H9 (cell line): ENCODE measurements around the gene LCE1C. TPM values are rescaled to one million over a fixed set of nuclear protein-coding genes. Genes with fewer than 3 reads are reported as not detected.

ENCODE experiments used
- DNase-seq: peaks from one replicate; pipeline ENCODE4 v3.0.0-alpha.2; 2017
- H2AFZ ChIP-seq: one replicate; pipeline ENCODE4 v1.6.1; 2013; ENCODE audit warnings: mild to moderate bottlenecking, low read length, control low read depth, moderate library complexity
- H2AK5ac ChIP-seq: 2 replicates; pipeline ENCODE4 v1.6.1; 2013; ENCODE audit warnings: low read length, control low read depth, mixed read lengths; ENCODE audit not compliant: insufficient read length
- H2BK120ac ChIP-seq: one replicate; pipeline ENCODE4 v1.6.1; 2013; ENCODE audit warnings: low read depth, mild to moderate bottlenecking, low read length, control low read depth, inconsistent platforms; ENCODE audit not compliant: poor library complexity, severe bottlenecking
- H2BK12ac ChIP-seq: 2 replicates; pipeline ENCODE4 v1.6.1; 2013; ENCODE audit warnings: low read length, control low read depth, mixed read lengths, low read depth; ENCODE audit not compliant: insufficient read length
- H2BK15ac ChIP-seq: 2 replicates; pipeline ENCODE4 v1.6.1; 2013; ENCODE audit warnings: low read depth, low read length, control low read depth
- H2BK20ac ChIP-seq: one replicate; pipeline ENCODE4 v1.6.1; 2013; ENCODE audit warnings: low read depth, mild to moderate bottlenecking, low read length, control low read depth, inconsistent platforms; ENCODE audit not compliant: poor library complexity, severe bottlenecking
- H2BK5ac ChIP-seq: 2 replicates; pipeline ENCODE4 v1.6.1; 2013; ENCODE audit warnings: low read length, control low read depth, mixed read lengths; ENCODE audit not compliant: insufficient read length
- H3K14ac ChIP-seq: 2 replicates; pipeline ENCODE4 v1.6.1; 2013; ENCODE audit warnings: low read length, control low read depth; ENCODE audit not compliant: insufficient read depth
- H3K18ac ChIP-seq: 2 replicates; pipeline ENCODE4 v1.6.1; 2013; ENCODE audit warnings: low read depth, mild to moderate bottlenecking, mixed read lengths, low read length, control low read depth; ENCODE audit not compliant: insufficient read length
- H3K23ac ChIP-seq: 2 replicates; pipeline ENCODE4 v1.6.1; 2013; ENCODE audit warnings: low read length, control low read depth, mixed read lengths, low read depth; ENCODE audit not compliant: insufficient read length
- H3K23me2 ChIP-seq: 2 replicates; pipeline ENCODE4 v1.6.1; 2013; ENCODE audit warnings: low read depth, mild to moderate bottlenecking, mixed read lengths, low read length, control low read depth; ENCODE audit not compliant: insufficient read length, poor library complexity, severe bottlenecking
- H3K27ac ChIP-seq: 2 replicates; pipeline ENCODE4 v1.5.1; 2013; ENCODE audit warnings: low read length, control low read depth, mixed read lengths, low read depth; ENCODE audit not compliant: insufficient read length
- H3K27me3 ChIP-seq: 2 replicates; pipeline ENCODE4 v1.6.1; 2013; ENCODE audit warnings: low read length, control low read depth, inconsistent platforms; ENCODE audit not compliant: insufficient read depth
- H3K4ac ChIP-seq: 2 replicates; pipeline ENCODE4 v1.6.1; 2013; ENCODE audit warnings: low read depth, mild to moderate bottlenecking, control low read depth, inconsistent platforms, low read length, moderate library complexity
- H3K4me1 ChIP-seq: 2 replicates; pipeline ENCODE4 v1.6.1; 2013; ENCODE audit warnings: low read length, control low read depth, inconsistent platforms; ENCODE audit not compliant: insufficient read depth
- H3K4me2 ChIP-seq: 2 replicates; pipeline ENCODE4 v1.6.1; 2013; ENCODE audit warnings: low read length, control low read depth, mixed read lengths; ENCODE audit not compliant: insufficient read length, insufficient read depth
- H3K56ac ChIP-seq: 2 replicates; pipeline ENCODE4 v1.6.1; 2013; ENCODE audit warnings: low read depth, mild to moderate bottlenecking, mixed read lengths, low read length, control low read depth; ENCODE audit not compliant: insufficient read length
- H3K79me1 ChIP-seq: 2 replicates; pipeline ENCODE4 v1.6.1; 2013; ENCODE audit warnings: low read depth, mild to moderate bottlenecking, moderate library complexity, low read length, control low read depth, inconsistent platforms; ENCODE audit not compliant: insufficient read depth, poor library complexity, severe bottlenecking
- H3K79me2 ChIP-seq: 2 replicates; pipeline ENCODE4 v1.6.1; 2013; ENCODE audit warnings: low read length, control low read depth, inconsistent platforms; ENCODE audit not compliant: insufficient read depth
- H3K9ac ChIP-seq: 2 replicates; pipeline ENCODE4 v1.6.1; 2013; ENCODE audit warnings: low read length, control low read depth, mixed read lengths; ENCODE audit not compliant: insufficient read length; ENCODE audit errors: extremely low read depth
- H3K9me3 ChIP-seq: one replicate; pipeline ENCODE4 v1.6.1; 2013; ENCODE audit warnings: low read depth, low read length, inconsistent platforms; ENCODE audit not compliant: control insufficient read depth
- H3T11ph ChIP-seq: one replicate; pipeline ENCODE4 v1.6.1; 2013; ENCODE audit warnings: mild to moderate bottlenecking, low read length, control low read depth, inconsistent platforms
- H4K20me1 ChIP-seq: one replicate; pipeline ENCODE4 v1.6.1; 2013; ENCODE audit not compliant: control insufficient read depth, insufficient read length, insufficient read depth
- H4K5ac ChIP-seq: 2 replicates; pipeline ENCODE4 v1.6.1; 2013; ENCODE audit warnings: low read depth, mild to moderate bottlenecking, mixed read lengths, low read length, control low read depth; ENCODE audit not compliant: insufficient read length
- H4K8ac ChIP-seq: replicated peaks from 2 replicates; pipeline ENCODE4 v1.6.1; 2013; ENCODE audit warnings: low read length, control low read depth, mixed read lengths, low read depth; ENCODE audit not compliant: insufficient read length
- H4K91ac ChIP-seq: 2 replicates; pipeline ENCODE4 v1.6.1; 2013; ENCODE audit warnings: low read depth, mild to moderate bottlenecking, moderate library complexity, mixed read lengths, low read length, control low read depth; ENCODE audit not compliant: insufficient read length
- H3K27ac Mint-ChIP-seq, 3 experiments: 2 replicates in 2 of 3; 3 replicates in 1 of 3; pipeline ENCODE4 v1.8.0; 2020 to 2021; ENCODE audit warnings: mixed read lengths in 3 of 3, mild to moderate bottlenecking in 1 of 3, moderate library complexity in 1 of 3
- H3K27me3 Mint-ChIP-seq: 2 replicates; pipeline ENCODE4 v1.8.0; 2021; ENCODE audit warnings: low read depth, mild to moderate bottlenecking, moderate library complexity, mixed read lengths
- H3K36me3 Mint-ChIP-seq, 3 experiments: 2 replicates in 2 of 3; 3 replicates in 1 of 3; pipeline ENCODE4 v1.8.0; 2020 to 2021; ENCODE audit warnings: low read depth in 3 of 3, mixed read lengths in 3 of 3; ENCODE audit not compliant: insufficient read depth in 1 of 3
- H3K4me1 Mint-ChIP-seq, 2 experiments: 2 replicates each; pipeline ENCODE4 v1.8.0; 2020; ENCODE audit warnings: mixed read lengths in 2 of 2
- H3K4me3 Mint-ChIP-seq, 2 experiments: 2 replicates in 1 of 2; 3 replicates in 1 of 2; pipeline ENCODE4 v1.8.0; 2020 to 2021; ENCODE audit warnings: mild to moderate bottlenecking in 2 of 2, mixed read lengths in 2 of 2, moderate library complexity in 1 of 2
- H3K9me3 Mint-ChIP-seq, 2 experiments: 2 replicates in 1 of 2; 3 replicates in 1 of 2; pipeline ENCODE4 v1.8.0; 2020; ENCODE audit warnings: mild to moderate bottlenecking in 2 of 2, mixed read lengths in 2 of 2, moderate library complexity in 1 of 2
- CTCF ChIP-seq: fragments of 200-600 bp; sonication (generic); conservative IDR thresholded peaks from 3 replicates; pipeline ENCODE4 v1.8.0; 2021; ENCODE audit warnings: antibody characterized with exemption, mild to moderate bottlenecking
- WGBS: extraction: QIAGEN DNeasy Blood & Tissue Kit; methylation state at CpG from one replicate; pipeline ENCODE4 v1.1.7; 2013; ENCODE audit warnings: missing lambda C conversion rate, low lambda C conversion rate, mixed read lengths; ENCODE audit not compliant: insufficient read length; ENCODE audit errors: extremely low coverage; 5-methylcytosine and 5-hydroxymethylcytosine counted together
- total RNA-seq: library from RNA; stranded (reverse); gene quantifications from 2 replicates; pipeline ENCODE4 v1.2.1, GENCODE V29; 2021

The LCE1C gene
- total RNA-seq, 1 experiment from 2014 or later: not detected

GRCh38 chr1:152758636-152759035, 47.8 kb downstream of the LCE1C start:
- Histone ChIP-seq H3K27ac (no peak overlapping the region), H3K4me1 (no peaks in the 10 kb centered on the region), H2BK15ac (no peak overlapping the region), H2AFZ (no peak overlapping the region), H3K79me2 (no peaks in the 10 kb centered on the region), H4K91ac (no peak overlapping the region), H3K4ac (no peak overlapping the region), H2AK5ac (no peak overlapping the region), H2BK5ac (no peak overlapping the region), H3K27me3 (no peaks in the 10 kb centered on the region), H4K8ac (no peak overlapping the region), H2BK20ac (no peak overlapping the region), H4K20me1 (no peaks in the 10 kb centered on the region), H2BK12ac (no peak overlapping the region), H3T11ph (no peak overlapping the region), H3K23ac (no peak overlapping the region), H3K4me2 (no peak overlapping the region), H3K23me2 (no peaks in the 10 kb centered on the region), H3K18ac (no peak overlapping the region), H3K9ac (no peak overlapping the region), H4K5ac (no peak overlapping the region), H3K56ac (no peak overlapping the region), H3K14ac (no peak overlapping the region), H3K79me1 (no peaks in the 10 kb centered on the region), H3K9me3 (peaks cover 94% of the 10 kb centered on the region), H2BK120ac (no peak overlapping the region)
- Mint-ChIP-seq H3K4me3 (no peak overlapping the region), H3K4me1 (no peaks in the 10 kb centered on the region), H3K36me3 (peaks cover 17 to 58% (median 27%) of the 10 kb centered on the region in 3 experiments; a peak in 6 of 7 replicates), H3K27me3 (peaks cover 4% of the 10 kb centered on the region), H3K9me3 (peaks cover 93 to 97% of the 10 kb centered on the region in 2 experiments), H3K27ac (no peak overlapping the region)
- no peak for DNase-seq
- no peak for TF ChIP-seq CTCF
- WGBS: no CpG with 5 or more reads among the region's 4 CpGs
